B cell (primary cell): Measurements from ENCODE around the gene SUCLG2. TPM values are rescaled to one million over a fixed set of nuclear protein-coding genes. Genes with fewer than 3 reads are reported as not detected.

Experiments used
- ATAC-seq: fragments of 200-7000 bp; cut with Tn5 transposase; one replicate; pipeline ENCODE4 v1.10.0; 2021; ENCODE audit warnings: low read depth, mild to moderate bottlenecking, moderate number of reproducible peaks, moderate library complexity
- CTCF ChIA-PET: fragments of 350-600 bp; sonication (Branson Sonifier 250); formaldehyde crosslinking; loops from one replicate; lab custom pipeline; 2021; ENCODE audit warnings: antibody characterized with exemption, inconsistent platforms; lab: Charles Lee
- POLR2A ChIA-PET: fragments of 350-600 bp; sonication (Branson Sonifier 250); formaldehyde crosslinking; loops from one replicate; lab custom pipeline; 2021; ENCODE audit warnings: antibody characterized with exemption; lab: Charles Lee
- DNase-seq: peaks from one replicate; pipeline ENCODE4 v3.0.0; 2013
- H2AFZ ChIP-seq: 2 replicates; pipeline ENCODE4 v1.6.1; 2012; ENCODE audit warnings: mild to moderate bottlenecking, low read depth, low read length; ENCODE audit not compliant: insufficient read depth, poor library complexity, severe bottlenecking
- H3K27ac ChIP-seq, 2 donors: 1 replicate in 1 of 2; 2 replicates in 1 of 2; pipeline ENCODE4 v1.5.1; 2012 to 2013; ENCODE audit warnings: low read length in 2 of 2, mild to moderate bottlenecking in 2 of 2, moderate library complexity in 1 of 2
- H3K27me3 ChIP-seq, 4 experiments: fragments of 200-600 bp in 1 of 4; sonication (generic) in 1 of 4; replicated peaks in 1 of 4; 1 replicate in 2 of 4; 2 replicates in 2 of 4; pipeline versions ENCODE4 v1.6.1 to v1.7.0; 2013 to 2016; ENCODE audit warnings: low read length in 3 of 4, mild to moderate bottlenecking in 2 of 4, mixed read lengths in 1 of 4, moderate library complexity in 1 of 4; ENCODE audit not compliant: insufficient read depth in 4 of 4, control insufficient read depth in 3 of 4; ENCODE audit errors: control extremely low read depth in 1 of 4
- H3K36me3 ChIP-seq, 2 experiments: replicated peaks in 1 of 2; 1 replicate in 1 of 2; 2 replicates in 1 of 2; pipeline versions ENCODE4 v1.6.1 to v1.7.1; 2013; ENCODE audit warnings: low read length in 1 of 2; ENCODE audit not compliant: insufficient read depth in 2 of 2, control insufficient read depth in 1 of 2; ENCODE audit errors: control extremely low read depth in 1 of 2, extremely low read depth in 1 of 2
- H3K4me1 ChIP-seq, 2 donors: fragments of 200-600 bp in 1 of 2; sonication (generic) in 1 of 2; 1 replicate in 1 of 2; 2 replicates in 1 of 2; pipeline versions ENCODE4 v1.5.1 to v1.6.1; 2013 to 2017; ENCODE audit warnings: low read length in 2 of 2; ENCODE audit not compliant: control insufficient read depth in 2 of 2, insufficient read depth in 2 of 2
- H3K4me2 ChIP-seq: replicated peaks from 2 replicates; pipeline ENCODE3; 2012; ENCODE audit warnings: mild to moderate bottlenecking, low read depth, low read length; ENCODE audit not compliant: poor library complexity, severe bottlenecking
- H3K4me3 ChIP-seq, 5 experiments: fragments of 200-600 bp in 1 of 5; sonication (generic) in 1 of 5; 1 replicate in 3 of 5; 2 replicates in 2 of 5; pipeline versions ENCODE4 v1.5.1 to v1.7.0; 2011 to 2016; ENCODE audit warnings: low read length in 4 of 5, mild to moderate bottlenecking in 4 of 5, low read depth in 2 of 5, control low read depth in 1 of 5, moderate library complexity in 1 of 5; ENCODE audit not compliant: insufficient read depth in 1 of 5; ENCODE audit errors: control extremely low read depth in 1 of 5, extremely low read depth in 1 of 5
- H3K79me2 ChIP-seq: fragments of 200-600 bp; sonication (generic); one replicate; pipeline ENCODE4 v1.6.0; 2016; ENCODE audit warnings: low read length; ENCODE audit not compliant: control insufficient read depth, insufficient read depth
- H3K9ac ChIP-seq: fragments of 200-600 bp; sonication (generic); 2 replicates; pipeline ENCODE4 v1.6.1; 2017; ENCODE audit warnings: mild to moderate bottlenecking, low read length, moderate library complexity
- H3K9me3 ChIP-seq, 3 donors: one replicate each; pipeline versions ENCODE4 v1.6.1 to v1.7.1; 2013; ENCODE audit warnings: low read length in 2 of 3; ENCODE audit not compliant: control insufficient read depth in 2 of 3, insufficient read depth in 1 of 3; ENCODE audit errors: control extremely low read depth in 1 of 3
- H4K20me1 ChIP-seq: 2 replicates; pipeline ENCODE4 v1.6.0; 2012; ENCODE audit warnings: mild to moderate bottlenecking, low read length; ENCODE audit not compliant: insufficient read depth, control insufficient read depth, poor library complexity, severe bottlenecking
- H3K27ac Mint-ChIP-seq: one replicate; pipeline ENCODE4 v1.8.0; 2021; ENCODE audit warnings: mixed read lengths
- H3K27me3 Mint-ChIP-seq: one replicate; pipeline ENCODE4 v1.8.0; 2021; ENCODE audit warnings: mixed read lengths
- H3K4me1 Mint-ChIP-seq: one replicate; pipeline ENCODE4 v1.8.0; 2021; ENCODE audit warnings: mixed read lengths
- H3K4me3 Mint-ChIP-seq: one replicate; pipeline ENCODE4 v1.8.0; 2021; ENCODE audit warnings: mixed read lengths
- H3K9me3 Mint-ChIP-seq: one replicate; pipeline ENCODE4 v1.8.0; 2022; ENCODE audit warnings: mixed read lengths; ENCODE audit not compliant: insufficient read depth
- EZH2 ChIP-seq: IDR thresholded peaks from 2 replicates; pipeline ENCODE4 v1.6.1; 2012; ENCODE audit warnings: borderline replicate concordance, low read depth, mild to moderate bottlenecking, moderate library complexity, low read length; ENCODE audit not compliant: insufficient read depth, poor library complexity, severe bottlenecking
- WGBS: methylation state at CpG from one replicate; pipeline ENCODE4 v1.1.5; 2013; ENCODE audit warnings: missing lambda C conversion rate; ENCODE audit not compliant: insufficient coverage; 5-methylcytosine and 5-hydroxymethylcytosine counted together
- intact Hi-C: fragments of 100-400 bp; cut with micrococcal nuclease; formaldehyde crosslinking; loops from one replicate; pipeline ENCODE4 v1.10.0; 2022
- polyA plus RNA-seq: library from polyadenylated mRNA; depleted of rRNA; stranded (reverse); fragments of >200 nt; gene quantifications from 2 replicates; pipeline ENCODE4 v1.2.3, GENCODE V29; 2012
- total RNA-seq, 2 donors: library from RNA; stranded (reverse); fragments of 120-200 nt in 1 of 2; gene quantifications; 1 replicate in 1 of 2; 2 replicates in 1 of 2; pipeline versions ENCODE4 v1.2.3 to v1.2.4, GENCODE V29; 2013 to 2022
- TF ChIP-seq, protein P1 (sequence below): fragments of 200-600 bp; IDR thresholded peaks from one replicate; pipeline ENCODE4 v1.8.0; 2022; ENCODE audit warnings: antibody characterized with exemption, mild to moderate bottlenecking

Gene SUCLG2
- total and polyA plus RNA-seq, 2 donors (not counting 1 experiment from before 2014, with no cell fraction given) = 9.1 to 35.8 TPM

DNA sequence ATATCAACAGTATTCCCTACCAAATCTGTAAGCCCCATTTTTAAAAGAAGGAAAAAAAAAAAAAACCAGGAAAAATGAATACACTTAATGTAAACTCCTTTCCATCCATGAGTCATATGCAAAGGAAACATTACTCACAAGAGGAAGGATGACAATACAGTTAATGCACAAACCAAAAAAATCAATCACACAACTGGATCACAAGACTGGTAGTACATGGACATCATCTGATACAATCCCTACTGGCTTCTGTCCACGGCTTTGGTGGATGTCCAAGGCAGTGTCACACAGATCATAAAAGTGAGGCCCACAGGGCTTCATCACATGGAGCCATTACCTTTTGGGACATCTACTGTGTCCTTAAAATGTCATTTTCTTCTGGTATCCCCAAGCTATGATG, 44.0 kb downstream of the SUCLG2 start:
- CTCF ChIA-PET = no interaction called here
- Mint-ChIP-seq H3K4me3 (no peak overlapping the region), H3K4me1 (peaks cover 5% of the 10 kb centered on the region), H3K27ac (no peak overlapping the region), H3K9me3 (no peaks in the 10 kb centered on the region), H3K27me3 (no peaks in the 10 kb centered on the region)
- H3K27ac ChIP-seq = no peak overlapping the region
- peaks cover 2 to 41% of the 10 kb centered on the region in 2 experiments for H3K36me3 ChIP-seq
- 100% methylated on average over 1 of the region's 1 CpG for WGBS
- H3K4me2 ChIP-seq = no peak overlapping the region
- H3K79me2 ChIP-seq = peaks cover 46% of the 10 kb centered on the region
- no peaks in the 10 kb centered on the region for H3K9me3 ChIP-seq
- no peak for DNase-seq
- no peak overlapping the region for H3K9ac ChIP-seq
- no peak overlapping the region for H3K4me3 ChIP-seq
- H2AFZ ChIP-seq = no peak overlapping the region
- H3K27me3 ChIP-seq = no peaks in the 10 kb centered on the region
- no peaks in the 10 kb centered on the region for H3K4me1 ChIP-seq
- ATAC-seq = no peak
- TF ChIP-seq, protein P1, sequence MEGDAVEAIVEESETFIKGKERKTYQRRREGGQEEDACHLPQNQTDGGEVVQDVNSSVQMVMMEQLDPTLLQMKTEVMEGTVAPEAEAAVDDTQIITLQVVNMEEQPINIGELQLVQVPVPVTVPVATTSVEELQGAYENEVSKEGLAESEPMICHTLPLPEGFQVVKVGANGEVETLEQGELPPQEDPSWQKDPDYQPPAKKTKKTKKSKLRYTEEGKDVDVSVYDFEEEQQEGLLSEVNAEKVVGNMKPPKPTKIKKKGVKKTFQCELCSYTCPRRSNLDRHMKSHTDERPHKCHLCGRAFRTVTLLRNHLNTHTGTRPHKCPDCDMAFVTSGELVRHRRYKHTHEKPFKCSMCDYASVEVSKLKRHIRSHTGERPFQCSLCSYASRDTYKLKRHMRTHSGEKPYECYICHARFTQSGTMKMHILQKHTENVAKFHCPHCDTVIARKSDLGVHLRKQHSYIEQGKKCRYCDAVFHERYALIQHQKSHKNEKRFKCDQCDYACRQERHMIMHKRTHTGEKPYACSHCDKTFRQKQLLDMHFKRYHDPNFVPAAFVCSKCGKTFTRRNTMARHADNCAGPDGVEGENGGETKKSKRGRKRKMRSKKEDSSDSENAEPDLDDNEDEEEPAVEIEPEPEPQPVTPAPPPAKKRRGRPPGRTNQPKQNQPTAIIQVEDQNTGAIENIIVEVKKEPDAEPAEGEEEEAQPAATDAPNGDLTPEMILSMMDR = no peak
- TF ChIP-seq EZH2 = no peak
- peaks cover 25% of the 10 kb centered on the region for H4K20me1 ChIP-seq
- intact Hi-C loops = no loop called here
- POLR2A ChIA-PET = no interaction called here

DNA sequence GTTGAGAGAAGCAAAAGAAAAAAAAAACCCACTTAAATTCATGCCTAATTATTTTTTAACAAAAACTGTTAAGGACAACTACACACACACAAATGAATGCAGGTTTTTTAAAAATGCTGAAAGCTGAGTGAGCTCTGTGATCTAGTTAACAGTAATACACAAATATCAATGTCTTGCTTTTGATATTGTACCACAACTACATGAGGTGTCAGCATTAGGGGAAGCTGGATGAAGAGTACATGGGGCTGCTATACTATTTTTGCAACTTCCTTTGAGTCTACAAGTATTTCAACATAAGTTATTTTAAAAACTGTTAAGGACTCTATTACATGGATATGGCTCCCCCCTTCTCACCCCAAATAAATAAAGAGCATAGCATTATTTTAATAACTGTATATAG, 44.7 kb downstream of the SUCLG2 start:
- intact Hi-C loops = no loop called here
- POLR2A ChIA-PET = no interaction called here
- peaks cover 2 to 44% of the 10 kb centered on the region in 2 experiments for H3K36me3 ChIP-seq

More for the DNA sequence above, 44.7 kb downstream of the SUCLG2 start:
- Histone ChIP-seq H3K9me3 (no peaks in the 10 kb centered on the region), H3K79me2 (peaks cover 41% of the 10 kb centered on the region), H4K20me1 (peaks cover 20% of the 10 kb centered on the region), H3K27me3 (no peaks in the 10 kb centered on the region), H3K9ac (no peak overlapping the region), H2AFZ (no peak overlapping the region), H3K4me1 (no peaks in the 10 kb centered on the region), H3K4me2 (no peak overlapping the region), H3K4me3 (no peak overlapping the region), H3K27ac (no peak overlapping the region)
- Mint-ChIP-seq H3K4me1 (peaks cover 5% of the 10 kb centered on the region), H3K9me3 (no peaks in the 10 kb centered on the region), H3K27ac (no peak overlapping the region), H3K27me3 (no peaks in the 10 kb centered on the region), H3K4me3 (no peak overlapping the region)
- DNase-seq = no peak
- CTCF ChIA-PET = no interaction called here
- TF ChIP-seq, protein P1 = no peak
- TF ChIP-seq EZH2 = no peak
- ATAC-seq = no peak
